Stimulated activated CD4-positive, alpha-beta T cell treated with anti-CD3 and anti-CD28 coated beads, Interleukin-1b, Interleukin-23, amount 100 ng/mL, for 24 hours (primary cell): ENCODE results near the gene TMEM126A.
"Not testable (repeated sequence)": the region's sequence is repeated elsewhere in the genome, so short reads cannot be mapped to it uniquely, and the experiment has no call there.

Experiments
- DNase-seq, 4 experiments: peaks; one replicate each; pipeline ENCODE4 v3.0.0-alpha.2; 2020; ENCODE audit warnings: low read depth in 4 of 4, low spot score in 1 of 4

The TMEM126A gene

GRCh38 chr11:85656777-85657176, 9.0 kb downstream of the TMEM126A start:
- DNase-seq = no peak

GRCh38 chr11:85658180-85658579, 10.4 kb downstream of the TMEM126A start:
- no peak for DNase-seq

- DNase-seq = no peak
These were observed 14.4 kb downstream of the TMEM126A start for GRCh38 chr11:85661972-85662664.

GRCh38 chr11:85663080-85663752, 15.4 kb downstream of the TMEM126A start:
- no peak for DNase-seq

GRCh38 chr11:85663753-85664614, 16.2 kb downstream of the TMEM126A start:
- peak; percentile 60 to 75 (median 72) for DNase-seq

- peak; percentile 87 to 93 (median 90) for DNase-seq
These were observed 17.1 kb downstream of the TMEM126A start, which contains the start of gene CREBZF for GRCh38 chr11:85664615-85665481. CREBZF (minus strand) TSS chr11:85665129; CDS start chr11:85664875, 254 bp downstream.

- no peak for DNase-seq
These were observed 18.0 kb downstream of the TMEM126A start for GRCh38 chr11:85665733-85666132.

- DNase-seq = no peak
These were observed 18.9 kb downstream of the TMEM126A start for GRCh38 chr11:85666687-85667086.

GRCh38 chr11:85668157-85668556, 20.4 kb downstream of the TMEM126A start:
- no peak for DNase-seq

GRCh38 chr11:85670949-85671663, 23.3 kb downstream of the TMEM126A start:
- DNase-seq = not testable (repeated sequence)

GRCh38 chr11:85672105-85672902, 24.5 kb downstream of the TMEM126A start:
- DNase-seq = no peak

GRCh38 chr11:85673393-85673792, 25.6 kb downstream of the TMEM126A start:
- no peak for DNase-seq

- no peak for DNase-seq
These were observed 31.8 kb downstream of the TMEM126A start for GRCh38 chr11:85679576-85679975.

- DNase-seq = no peak
These were observed 33.1 kb downstream of the TMEM126A start for GRCh38 chr11:85680897-85681296.

- peak; percentile 42 to 61 (median 58) for DNase-seq
These were observed 34.9 kb downstream of the TMEM126A start for GRCh38 chr11:85682330-85683305.

- DNase-seq = no peak
These were observed 37.5 kb downstream of the TMEM126A start for GRCh38 chr11:85685125-85685819.

- no peak for DNase-seq
These were observed 38.2 kb downstream of the TMEM126A start, which contains the start of gene CCDC89 for GRCh38 chr11:85685820-85686459. CCDC89 (minus strand) TSS chr11:85686195; CDS start chr11:85686130, 65 bp downstream.
